Measurements from ENCODE around the gene PGAP1. TPM values are rescaled to one million over a fixed set of nuclear protein-coding genes. Genes with fewer than 3 reads are reported as not detected.

Gene PGAP1
- total and polyA plus RNA-seq, 12 donors, result 0.99 to 9.8 (median 5.6) TPM

GRCh38 chr2:196801674-196802261, 124.7 kb downstream of the PGAP1 start:
- ATAC-seq (no peak), DNase-seq (no peak)
- TF ChIP-seq CTCF (IDR thresholded peaks at IDR 0.05), result no peak
- no peaks in the 10 kb centered on the region for H3K9me3 ChIP-seq
- intact Hi-C loops (cut with DNase I), result no loop called here
- H3K4me1 ChIP-seq, result peaks cover 0 to 29% (median 18%) of the 10 kb centered on the region in 9 donors
- H3K27me3 ChIP-seq, result peaks cover 0 to 8% (median 4%) of the 10 kb centered on the region in 7 donors
- H3K4me3 ChIP-seq, result no peak overlapping the region
- peaks cover 0 to 12% (median 8%) of the 10 kb centered on the region in 9 donors for H3K36me3 ChIP-seq
- 35 to 53% methylated on average over 2 of the region's 2 CpGs for WGBS, 2 donors
- no peak overlapping the region for H3K27ac ChIP-seq

- WGBS, 2 donors, result 5 to 6% methylated on average over 10 of the region's 10 CpGs
- peaks cover 0 to 8% (median 3%) of the 10 kb centered on the region in 7 donors for H3K27me3 ChIP-seq
- ATAC-seq (peak in 3 of 8 donors; percentile 8 to 30 (median 18)), DNase-seq (no peak)
- H3K36me3 ChIP-seq, result peaks cover 0 to 39% (median 15%) of the 10 kb centered on the region in 9 donors
- intact Hi-C loops (cut with DNase I), result no loop called here
- no peak for TF ChIP-seq CTCF (IDR thresholded peaks at IDR 0.05)
- peak overlapping the region in 9 of 10 donors; percentile 57 to 91 (median 82) for H3K27ac ChIP-seq
- no peaks in the 10 kb centered on the region for H3K9me3 ChIP-seq
- H3K4me3 ChIP-seq, result peak overlapping the region; percentile 72 to 93 (median 78)
- peaks cover 0 to 41% (median 18%) of the 10 kb centered on the region in 9 donors for H3K4me1 ChIP-seq
Measured at GRCh38 chr2:196798980-196799379, 127.5 kb downstream of the PGAP1 start.

GRCh38 chr2:196792865-196793264, 133.6 kb downstream of the PGAP1 start:
- Histone ChIP-seq H3K9me3 (no peaks in the 10 kb centered on the region), H3K36me3 (peaks cover 0 to 100% (median 58%) of the 10 kb centered on the region in 9 donors), H3K27ac (no peak overlapping the region), H3K27me3 (no peaks in the 10 kb centered on the region), H3K4me1 (peaks cover 0 to 22% (median 4%) of the 10 kb centered on the region in 9 donors), H3K4me3 (no peak overlapping the region)
- ATAC-seq (no peak), DNase-seq (no peak)
- intact Hi-C loops (cut with DNase I), result no loop called here
- 92 to 94% methylated on average over 3 of the region's 3 CpGs for WGBS, 2 donors
- TF ChIP-seq CTCF (IDR thresholded peaks at IDR 0.05), result no peak

GRCh38 chr2:196783431-196784094, 142.9 kb downstream of the PGAP1 start:
- no peak for TF ChIP-seq CTCF (IDR thresholded peaks at IDR 0.05)
- H3K9me3 ChIP-seq, result no peaks in the 10 kb centered on the region
- WGBS, 2 donors, result 92 to 93% methylated on average over 4 of the region's 4 CpGs
- DNase-seq (no peak), ATAC-seq (no peak)
- intact Hi-C loops (cut with DNase I), result loop anchor here in 1 of 10 donors (10.0 kb wide), 1 partner anchor 611 kb away; no protein-coding TSS in a partner anchor
- H3K4me3 ChIP-seq, result no peak overlapping the region
- H3K36me3 ChIP-seq, result peaks cover 0 to 100% (median 50%) of the 10 kb centered on the region in 9 donors
- no peak overlapping the region for H3K27ac ChIP-seq
- no peaks in the 10 kb centered on the region for H3K27me3 ChIP-seq
- H3K4me1 ChIP-seq, result no peaks in the 10 kb centered on the region

Other genes starting within 250 kb of the PGAP1 start
- 10 to 100 TPM; 18.1 to 34.2 (median 24.0) TPM for gene GTF3C3, start 127.0 kb downstream of the PGAP1 start, total RNA-seq
- gene GTF3C3, start 127.0 kb downstream of the PGAP1 start, polyA plus RNA-seq, result 10 to 100 TPM in 1 of 2 donors, 1 to 10 TPM in 1; 7.9 to 13.8 TPM
- not detected for gene C2orf66, start 117.4 kb downstream of the PGAP1 start, total RNA-seq
- gene C2orf66, start 117.4 kb downstream of the PGAP1 start, polyA plus RNA-seq, result under 1 TPM in 1 of 2 donors, not detected in 1; 0.03 TPM